GM06990 (cell line): Measurements from ENCODE around the gene DZIP1.

Experiments
- DNase-seq: peaks from one replicate; pipeline ENCODE4 v3.0.0-alpha.2; 2011; ENCODE audit not compliant: insufficient read length; ENCODE audit errors: extremely low read depth
- H3K27me3 ChIP-seq: replicated peaks from 2 replicates; pipeline ENCODE4 v1.6.0; 2011; ENCODE audit warnings: low read length; ENCODE audit not compliant: control insufficient read depth, insufficient read depth
- H3K36me3 ChIP-seq: 2 replicates; pipeline ENCODE4 v1.5.1; 2011; ENCODE audit warnings: low read length; ENCODE audit not compliant: control insufficient read depth, insufficient read depth
- H3K4me3 ChIP-seq: replicated peaks from 2 replicates; pipeline ENCODE4 v1.5.1; 2011; ENCODE audit warnings: low read depth, mild to moderate bottlenecking, control low read depth, low read length
- CTCF ChIP-seq: IDR thresholded peaks from 2 replicates; pipeline ENCODE4 v1.5.1; 2011; ENCODE audit warnings: low read length, control low read depth, mild to moderate bottlenecking, inconsistent platforms; ENCODE audit not compliant: insufficient read depth, poor library complexity, severe bottlenecking

DZIP1 gene

GRCh38 chr13:95615539-95615938 is 29.0 kb downstream of the DZIP1 start:
- Histone ChIP-seq H3K27me3 (no peaks in the 10 kb centered on the region), H3K36me3 (no peaks in the 10 kb centered on the region; the same call in 1 of the 2 replicates)
- no peak for TF ChIP-seq CTCF

DNA sequence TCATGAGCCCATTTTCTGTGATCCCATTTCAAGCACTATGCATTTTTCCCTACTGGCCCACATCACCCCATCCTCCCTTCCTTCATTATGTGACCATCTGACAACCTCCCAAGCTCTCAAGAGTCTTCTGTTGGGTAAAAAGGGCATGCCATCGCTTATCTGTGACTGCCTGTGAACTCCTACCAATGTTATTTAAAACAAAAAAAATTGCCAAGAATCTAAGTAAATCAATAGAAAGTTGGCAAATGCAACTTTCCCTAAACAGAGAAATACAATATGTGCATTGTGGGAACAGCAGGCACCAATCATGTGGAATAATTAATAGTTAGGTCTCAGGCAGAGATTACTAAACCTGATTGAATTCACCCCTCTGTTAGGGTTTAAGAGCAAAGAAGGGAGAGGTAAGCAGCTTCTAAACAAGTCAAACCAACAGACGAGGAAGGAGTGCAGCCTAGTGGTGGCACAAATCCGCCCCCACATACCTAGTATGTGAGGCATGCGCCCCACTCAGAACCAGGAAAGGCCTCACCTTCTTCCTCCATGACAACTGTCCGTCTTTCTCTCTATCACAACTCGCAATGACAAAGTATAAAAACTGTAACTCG is 29.8 kb downstream of the DZIP1 start:
- H3K36me3 ChIP-seq, result no peaks in the 10 kb centered on the region; the same call in 1 of the 2 replicates
- no peaks in the 10 kb centered on the region for H3K27me3 ChIP-seq
- no peak overlapping the region for H3K4me3 ChIP-seq
- no peak for TF ChIP-seq CTCF
- no peak for DNase-seq

More at GRCh38 chr13:95615539-95615938, 29.0 kb downstream of the DZIP1 start:
- no peak for DNase-seq
- no peak overlapping the region for H3K4me3 ChIP-seq

- Histone ChIP-seq H3K27me3 (no peaks in the 10 kb centered on the region), H3K36me3 (no peaks in the 10 kb centered on the region), H3K4me3 (no peak overlapping the region)
- no peak for TF ChIP-seq CTCF
- no peak for DNase-seq
Observed at GRCh38 chr13:95608640-95609323, 35.7 kb downstream of the DZIP1 start.

DNA sequence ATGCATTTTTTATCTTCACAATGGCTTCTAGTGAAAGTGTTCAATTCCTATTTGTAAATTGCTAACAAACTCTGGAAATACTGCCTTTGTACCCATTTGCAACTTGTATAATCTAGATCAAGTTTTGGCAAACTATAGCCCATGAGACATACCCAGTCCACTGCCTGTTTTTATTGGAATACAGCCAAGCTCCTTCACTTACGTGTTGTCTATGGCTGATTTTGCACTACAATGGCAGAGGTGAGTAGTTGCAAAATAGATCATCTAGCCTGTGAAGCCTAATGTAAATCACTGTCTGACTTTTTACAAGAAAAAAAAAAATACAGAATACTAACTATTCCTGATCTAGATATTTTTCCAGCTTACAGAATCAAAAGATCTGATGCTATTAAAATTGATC is 37.1 kb downstream of the DZIP1 start:
- Histone ChIP-seq H3K27me3 (no peaks in the 10 kb centered on the region), H3K4me3 (no peak overlapping the region), H3K36me3 (no peaks in the 10 kb centered on the region)
- DNase-seq, result no peak
- TF ChIP-seq CTCF, result no peak

DNA sequence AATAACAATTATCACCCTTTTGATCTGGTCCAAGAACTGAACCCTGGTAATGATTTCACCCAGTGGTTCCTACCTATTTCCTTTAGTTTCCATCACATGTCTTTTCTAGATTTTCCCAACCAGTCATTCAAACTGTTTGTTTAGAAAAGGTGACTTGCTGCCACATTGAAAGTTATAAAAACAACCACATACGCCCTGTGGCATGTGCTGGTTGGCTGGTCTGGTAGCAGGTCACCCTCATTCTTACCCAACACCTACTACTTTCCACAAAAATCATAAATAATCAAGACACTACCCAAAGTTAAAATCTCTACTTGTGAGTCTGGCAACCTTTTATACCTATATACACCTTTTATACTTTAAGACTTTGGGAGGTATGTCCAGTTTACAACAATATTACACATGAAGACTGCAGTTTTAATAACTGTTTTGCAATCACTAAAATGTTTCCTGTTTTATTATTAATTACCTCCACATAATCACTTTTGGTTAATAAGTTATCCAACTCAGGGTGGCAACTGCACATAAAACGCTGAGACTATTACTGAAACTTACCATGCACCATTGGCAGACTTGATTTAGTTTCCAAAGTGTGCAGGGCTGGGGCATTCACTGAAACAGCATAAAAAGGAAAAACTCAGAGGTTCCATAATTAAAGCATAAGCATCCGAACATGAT is 38.9 kb downstream of the DZIP1 start:
- Histone ChIP-seq H3K27me3 (no peaks in the 10 kb centered on the region; the same call in 1 of the 2 replicates), H3K4me3 (no peak overlapping the region), H3K36me3 (no peaks in the 10 kb centered on the region)
- DNase-seq, result no peak
- TF ChIP-seq CTCF, result no peak
